Umbilical cord (tissue), 2 donors: ENCODE measurements around the gene SLC22A23. TPM values are rescaled to one million over a fixed set of nuclear protein-coding genes. Genes with fewer than 3 reads are reported as not detected.

ENCODE experiments used
- DNase-seq: peaks from one replicate; pipeline ENCODE4 v3.0.0-alpha.2; 2015; ENCODE audit warnings: low spot score
- total RNA-seq: library from RNA; depleted of rRNA; stranded (reverse); fragments of >200 nt; gene quantifications from one replicate; pipeline ENCODE4 v1.2.3, GENCODE V29; 2014; ENCODE audit warnings: low replicate concordance; ENCODE audit not compliant: insufficient read depth

Gene SLC22A23
- total RNA-seq, 1 donor from 2014 or later = 18.5 TPM

- no peak for DNase-seq
These were observed 155.3 kb downstream of the SLC22A23 start for GRCh38 chr6:3301506-3301905.

GRCh38 chr6:3299221-3299620 is 157.6 kb downstream of the SLC22A23 start:
- DNase-seq = no peak

GRCh38 chr6:3297909-3298308 is 158.9 kb downstream of the SLC22A23 start:
- DNase-seq = no peak

- DNase-seq = no peak
These were observed 159.8 kb downstream of the SLC22A23 start for GRCh38 chr6:3297006-3297405.

- no peak for DNase-seq
These were observed 160.3 kb downstream of the SLC22A23 start for GRCh38 chr6:3296537-3296936.

- no peak for DNase-seq
These were observed 160.8 kb downstream of the SLC22A23 start for GRCh38 chr6:3296078-3296477.

GRCh38 chr6:3294921-3295871 is 161.7 kb downstream of the SLC22A23 start:
- no peak for DNase-seq

GRCh38 chr6:3294396-3294795 is 162.5 kb downstream of the SLC22A23 start:
- DNase-seq = no peak

- DNase-seq = no peak
These were observed 163.3 kb downstream of the SLC22A23 start for GRCh38 chr6:3293271-3294155.

GRCh38 chr6:3292431-3293197 is 164.2 kb downstream of the SLC22A23 start:
- no peak for DNase-seq

GRCh38 chr6:3291987-3292386 is 164.9 kb downstream of the SLC22A23 start:
- DNase-seq = no peak

- no peak for DNase-seq
These were observed 165.5 kb downstream of the SLC22A23 start for GRCh38 chr6:3291346-3291745.

- DNase-seq = no peak
These were observed 166.0 kb downstream of the SLC22A23 start for GRCh38 chr6:3290931-3291211.

- no peak for DNase-seq
These were observed 166.5 kb downstream of the SLC22A23 start for GRCh38 chr6:3290149-3290930.

- DNase-seq = no peak
These were observed 167.2 kb downstream of the SLC22A23 start for GRCh38 chr6:3289664-3290055.

GRCh38 chr6:3288711-3289663 is 167.9 kb downstream of the SLC22A23 start:
- DNase-seq = no peak

GRCh38 chr6:3287976-3288707 is 168.7 kb downstream of the SLC22A23 start:
- no peak for DNase-seq

GRCh38 chr6:3287308-3287707 is 169.5 kb downstream of the SLC22A23 start:
- no peak for DNase-seq

- no peak for DNase-seq
These were observed 170.1 kb downstream of the SLC22A23 start for GRCh38 chr6:3286641-3287171.
